DMS53 (cell line): Measurements from ENCODE around the gene DCP1B.
A peak's percentile ranks its signal among the peaks of the same experiment; 100 is the strongest.

ENCODE experiments used
- DNase-seq: peaks from one replicate; lab custom pipeline; 2025; lab: John Stamatoyannopoulos, UW

The DCP1B gene

DNA sequence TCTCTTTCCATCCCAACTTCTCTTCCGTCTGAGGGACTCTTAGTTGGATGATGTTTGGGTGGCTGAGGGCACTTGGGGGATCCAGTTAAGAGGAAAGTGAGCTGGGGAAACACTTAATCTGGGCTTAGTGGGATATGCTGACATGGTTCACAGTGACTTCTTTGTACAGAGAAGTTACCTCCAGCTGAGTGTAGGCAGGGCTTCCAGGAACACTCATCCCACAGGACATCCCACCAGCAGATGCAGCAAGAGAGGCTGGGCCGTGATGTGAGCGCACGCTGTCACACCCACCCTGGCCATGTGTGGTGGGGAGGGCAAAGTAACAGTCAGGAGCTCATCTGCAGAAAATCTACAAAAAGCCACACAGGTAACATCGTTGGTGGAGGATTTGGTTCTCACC lies 85.0 kb downstream of the DCP1B start:
- DNase-seq: no peak

DNA sequence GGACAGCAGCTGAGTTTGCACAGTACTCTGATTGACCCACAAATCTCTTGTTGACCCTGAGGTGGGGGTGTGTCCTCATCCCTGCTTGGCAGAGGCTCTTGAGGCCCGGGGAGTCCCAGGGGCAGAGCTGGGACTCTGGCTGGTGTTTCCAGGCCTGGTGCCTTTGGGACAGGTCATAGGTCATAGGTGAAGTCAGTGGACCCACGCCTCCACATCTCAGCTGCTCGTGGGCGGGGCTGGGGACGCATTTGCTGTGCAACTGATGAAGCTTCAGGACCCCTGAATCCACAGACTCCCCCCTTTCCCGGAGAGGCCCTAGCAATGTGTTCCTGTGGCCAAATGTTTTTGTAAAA lies 85.4 kb downstream of the DCP1B start:
- DNase-seq: no peak

- DNase-seq: no peak
Observed at GRCh38 chr12:1918081-1918883, 86.0 kb downstream of the DCP1B start, which contains the start of gene CACNA2D4. TSS of gene CACNA2D4 (minus strand) at chr12:1918652. CDS start at chr12:1918473, 179 bp downstream.

GRCh38 chr12:1917172-1918070 lies 86.8 kb downstream of the DCP1B start:
- DNase-seq: no peak

DNA sequence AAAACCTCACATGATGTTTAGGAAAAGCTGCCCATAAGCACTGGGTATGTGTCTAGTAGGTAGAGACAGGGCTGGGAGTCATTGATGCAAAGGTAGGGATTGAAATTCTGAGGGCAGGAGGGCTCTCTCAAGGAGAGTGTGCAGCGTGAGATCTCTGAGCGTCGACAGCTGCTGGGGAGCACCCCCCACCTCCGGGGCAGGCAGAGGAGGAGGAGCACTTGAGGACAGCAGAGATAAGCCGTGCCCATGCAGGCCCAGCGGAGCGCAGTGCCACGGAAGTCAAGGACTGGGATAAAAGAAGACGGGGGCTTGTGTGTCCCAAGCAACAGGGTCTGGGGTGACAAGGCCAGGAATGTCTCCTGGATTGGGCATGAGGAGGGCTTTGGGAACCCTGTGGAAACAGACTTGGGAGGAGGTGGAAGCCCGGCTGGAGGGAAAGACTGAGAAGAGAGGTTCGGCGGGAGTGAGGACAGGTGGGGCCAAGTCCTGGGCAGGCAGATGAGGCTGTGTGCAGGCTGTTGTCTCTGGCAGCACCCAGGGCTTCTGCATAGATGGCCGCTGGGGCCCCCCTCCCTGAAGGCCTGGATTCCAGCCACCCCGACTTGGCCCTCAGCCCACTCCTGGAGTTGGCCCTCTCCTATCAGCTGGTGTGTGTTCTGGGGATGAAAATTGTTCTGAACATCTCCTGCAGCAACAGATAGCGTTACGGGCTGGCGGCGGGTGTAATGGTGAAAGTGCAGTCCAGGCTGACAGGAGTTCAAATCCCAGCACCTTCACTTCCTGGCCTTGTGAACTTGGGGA lies 87.7 kb downstream of the DCP1B start:
- DNase-seq: no peak

GRCh38 chr12:1915082-1915968 lies 88.9 kb downstream of the DCP1B start:
- DNase-seq: no peak

DNA sequence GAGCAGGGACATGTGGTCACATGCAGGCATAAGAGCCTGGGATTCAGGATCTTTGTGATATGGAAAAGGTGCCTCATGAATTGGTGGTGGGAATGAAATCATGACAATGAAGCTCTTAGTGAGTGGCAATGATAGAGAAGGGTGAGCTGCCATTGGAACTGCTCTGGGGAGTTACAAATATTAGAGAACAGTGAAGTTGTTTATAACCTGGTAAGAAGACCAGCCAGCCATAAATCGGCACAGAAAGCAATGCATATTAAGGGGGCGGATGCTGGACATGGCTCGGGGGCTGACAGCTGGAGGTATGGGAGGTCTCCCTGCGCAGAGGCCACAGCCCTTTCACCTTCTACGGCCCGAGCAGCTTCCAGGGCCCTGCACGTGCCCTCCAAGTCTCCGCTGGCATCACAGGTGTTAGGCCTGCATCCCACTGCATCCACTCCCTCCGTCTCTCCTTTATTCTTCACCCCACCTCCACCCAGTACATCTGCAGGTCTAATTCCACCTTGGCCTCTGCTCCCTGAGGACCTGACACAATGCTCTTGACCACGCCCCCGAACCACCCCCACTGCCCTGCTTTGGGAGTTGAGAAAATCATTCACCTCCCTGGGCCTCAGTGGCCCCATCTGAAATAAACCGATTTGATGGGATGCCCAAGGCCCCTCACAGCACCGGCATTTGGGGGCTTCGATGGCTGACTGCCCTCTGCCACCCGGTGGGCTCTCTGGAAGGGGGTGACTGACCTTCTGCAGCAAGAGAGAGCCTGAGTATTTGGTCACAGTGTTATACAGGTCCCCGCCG lies 89.9 kb downstream of the DCP1B start:
- DNase-seq: no peak

- DNase-seq: no peak
Observed at GRCh38 chr12:1913377-1914113, 90.7 kb downstream of the DCP1B start.

GRCh38 chr12:1912580-1913376 lies 91.5 kb downstream of the DCP1B start:
- no peak for DNase-seq

GRCh38 chr12:1911598-1912575 lies 92.4 kb downstream of the DCP1B start:
- DNase-seq: peak; percentile 75

DNA sequence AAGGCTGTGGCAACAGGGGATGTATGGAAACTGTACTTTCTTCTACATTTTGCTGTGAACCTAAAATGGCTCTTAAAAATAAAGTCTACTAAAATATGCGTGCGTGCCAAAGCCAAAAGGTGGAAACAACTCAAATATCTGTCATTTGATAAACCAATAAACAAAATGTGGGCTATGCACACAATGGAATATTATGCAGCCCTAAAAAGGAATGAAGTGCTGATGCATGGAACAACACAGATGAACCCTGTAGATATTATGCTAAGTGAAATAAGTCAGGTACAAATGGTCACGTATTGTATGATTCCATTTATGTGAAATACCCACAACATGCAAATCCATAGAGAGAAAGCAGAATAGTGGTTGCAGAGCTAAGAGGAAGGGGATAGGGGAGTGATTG lies 93.8 kb downstream of the DCP1B start:
- DNase-seq: no peak

DNA sequence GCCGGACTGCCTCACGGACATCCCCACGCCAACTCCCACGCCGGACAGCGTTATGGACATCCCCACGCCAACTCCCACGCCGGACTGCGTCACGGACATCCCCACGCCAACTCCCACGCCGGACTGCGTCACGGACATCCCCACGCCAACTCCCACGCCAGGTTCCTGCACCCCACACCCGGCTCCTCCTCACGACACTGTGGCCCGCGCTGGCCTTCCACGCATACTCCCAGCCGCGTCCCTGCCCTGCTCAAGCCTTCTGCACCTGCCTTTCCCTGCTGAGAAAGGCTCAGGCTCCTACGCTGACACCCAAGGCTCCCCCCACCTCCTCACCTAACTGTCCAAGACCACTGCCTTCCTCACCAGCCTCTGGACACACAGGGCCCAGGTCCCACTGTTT lies 95.5 kb downstream of the DCP1B start:
- peak; percentile 53 for DNase-seq

DNA sequence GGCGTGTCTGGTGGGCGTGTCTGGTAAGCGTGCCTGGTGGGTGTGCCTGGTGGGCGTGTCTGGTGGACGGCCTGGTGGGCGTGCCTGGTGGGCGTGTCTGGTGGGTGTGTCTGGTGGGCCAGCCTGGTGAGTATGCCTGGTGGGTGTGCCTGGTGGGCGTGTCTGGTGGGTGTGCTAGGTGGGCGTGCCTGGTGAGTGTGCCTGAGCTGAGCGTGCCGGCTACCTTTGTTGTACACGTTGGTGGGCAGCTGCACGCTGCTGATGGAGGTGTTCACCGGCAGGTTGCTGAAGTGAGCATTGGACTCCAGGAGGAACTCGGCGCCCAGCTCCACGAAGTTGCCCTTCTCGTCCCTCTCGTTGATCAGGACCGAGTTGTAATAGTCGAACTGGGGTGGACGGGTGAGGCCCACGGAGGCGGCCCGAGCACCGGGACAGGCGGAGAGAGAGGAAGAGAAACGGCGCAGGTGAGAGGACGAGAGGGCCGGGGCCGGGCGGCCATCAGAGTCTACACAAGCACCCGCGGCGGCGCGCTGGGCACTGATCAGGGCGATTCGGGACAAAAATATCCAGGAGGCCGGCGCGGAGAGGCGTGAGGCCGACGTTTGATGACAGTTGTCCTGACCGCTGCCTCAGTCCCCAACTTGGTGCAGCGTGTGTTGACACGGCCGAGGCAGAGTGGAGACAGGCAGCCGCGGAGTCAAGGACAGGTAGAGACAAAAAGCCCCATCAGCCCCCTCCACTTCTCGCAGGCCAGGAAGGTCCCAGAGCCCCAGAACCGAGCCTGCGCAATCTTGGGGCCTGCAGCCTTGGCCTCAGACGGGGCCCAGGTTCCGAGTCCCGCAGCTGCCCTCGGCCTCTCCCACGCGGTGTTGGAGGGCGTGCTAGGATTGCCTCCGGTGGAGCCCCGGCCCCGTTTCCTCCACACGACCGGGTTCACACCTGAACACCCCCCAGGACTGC lies 96.3 kb downstream of the DCP1B start:
- DNase-seq: peak; percentile 84

- no peak for DNase-seq
Observed at GRCh38 chr12:1906579-1906978, 97.7 kb downstream of the DCP1B start.

- DNase-seq: no peak
Observed at GRCh38 chr12:1904875-1905274, 99.4 kb downstream of the DCP1B start.

DNA sequence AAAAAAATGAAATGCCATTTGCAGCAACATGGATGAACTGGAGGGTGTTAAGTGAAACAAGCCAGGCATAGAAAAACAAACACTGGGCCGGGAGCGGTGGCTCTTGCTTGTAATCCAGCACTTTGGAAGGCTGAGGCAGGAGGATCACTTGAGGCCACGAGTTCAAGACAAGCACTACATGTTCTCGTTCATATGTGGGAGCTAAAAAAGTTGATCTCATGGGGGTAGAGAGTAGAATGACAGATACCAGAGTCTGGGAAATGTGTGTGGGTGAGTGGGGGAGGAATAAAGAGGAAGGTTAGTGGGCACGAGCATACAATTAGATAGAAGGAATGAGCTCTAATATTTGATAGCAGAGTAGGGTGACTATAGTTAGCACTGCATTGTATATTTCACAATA lies 107.3 kb downstream of the DCP1B start:
- DNase-seq: no peak
